GM12878 (cell line): ENCODE results near the gene HDHD3. TPM values are rescaled to one million over a fixed set of nuclear protein-coding genes. Genes with fewer than 3 reads are reported as not detected.
A peak's percentile ranks its signal among the peaks of the same experiment; 100 is the strongest.
"Not testable (repeated sequence)": the region's sequence is repeated elsewhere in the genome, so short reads cannot be mapped to it uniquely, and the experiment has no call there.

Source experiments
- ATAC-seq: fragments of 200-7000 bp; cut with Tn5 transposase; 3 replicates; pipeline ENCODE4 v1.9.1; 2020; ENCODE audit warnings: mild to moderate bottlenecking, moderate library complexity
- BruUV-seq: library from RNA; stranded (reverse); fragments of 400-500 nt; replicated peaks from 2 replicates; lab custom pipeline; 2021; lab: Mats Ljungman, UMichigan
- CTCF ChIA-PET: fragments of 300-600 bp; sonication (Branson Sonifier 250); formaldehyde crosslinking; extraction: SDS; loops from one replicate; lab custom pipeline; 2021; ENCODE audit warnings: inconsistent platforms; lab: Yijun Ruan, JAX
- POLR2A ChIA-PET: fragments of 350-600 bp; formaldehyde crosslinking; extraction: SDS; loops from one replicate; lab custom pipeline; 2021; ENCODE audit warnings: inconsistent platforms; lab: Charles Lee
- RAD21 ChIA-PET: fragments of 300-600 bp; sonication (Branson Sonifier 250); formaldehyde crosslinking; loops from one replicate; lab custom pipeline; 2023; ENCODE audit warnings: antibody characterized with exemption; ENCODE audit not compliant: unreplicated experiment; lab: Charles Lee
- SMC1A ChIA-PET: fragments of 300-600 bp; sonication (Branson Sonifier 250); formaldehyde crosslinking; loops from one replicate; lab custom pipeline; 2023; ENCODE audit not compliant: unreplicated experiment, uncharacterized antibody; lab: Charles Lee
- DNase-seq: peaks from one replicate; pipeline ENCODE4 v3.0.0-alpha.2; 2011; ENCODE audit warnings: low read depth, low spot score
- FAIRE-seq: peaks from 3 replicates; lab custom pipeline; 2011; peaks lifted over from hg19 to GRCh38; lab: Jason Lieb, UNC
- H2AFZ ChIP-seq: 2 replicates; pipeline ENCODE4 v1.6.0; 2011; ENCODE audit warnings: low read depth, low read length, control low read depth; ENCODE audit not compliant: control insufficient read depth
- H3K27ac ChIP-seq: 2 replicates; pipeline ENCODE4 v1.5.1; 2011; ENCODE audit warnings: control low read depth; ENCODE audit not compliant: control insufficient read depth, insufficient read depth
- H3K27me3 ChIP-seq, 2 experiments: replicated peaks in 1 of 2; 2 replicates each; pipeline versions ENCODE4 v1.6.0 to v1.6.1; 2011; ENCODE audit warnings: low read length in 1 of 2; ENCODE audit not compliant: control insufficient read depth in 2 of 2, insufficient read depth in 2 of 2
- H3K36me3 ChIP-seq, 2 experiments: 2 replicates each; pipeline ENCODE4 v1.5.1; 2011; ENCODE audit warnings: low read length in 1 of 2; ENCODE audit not compliant: control insufficient read depth in 2 of 2, insufficient read depth in 2 of 2
- H3K4me1 ChIP-seq: 2 replicates; pipeline ENCODE4 v1.6.1; 2011; ENCODE audit warnings: mild to moderate bottlenecking, low read length, moderate library complexity, mixed read lengths; ENCODE audit not compliant: control insufficient read depth, insufficient read depth
- H3K4me2 ChIP-seq: 2 replicates; pipeline ENCODE4 v1.6.0; 2011; ENCODE audit warnings: control low read depth; ENCODE audit not compliant: control insufficient read depth, insufficient read depth
- H3K4me3 ChIP-seq: fragments of 200-600 bp; sonication (generic); 2 replicates; pipeline ENCODE4 v1.5.1; 2016
- H3K79me2 ChIP-seq: 2 replicates; pipeline ENCODE4 v1.6.0; 2011; ENCODE audit warnings: low read length; ENCODE audit not compliant: control insufficient read depth, insufficient read depth
- H3K9ac ChIP-seq: 2 replicates; pipeline ENCODE4 v1.8.0; 2011; ENCODE audit warnings: low read length, control low read depth, mixed read lengths; ENCODE audit not compliant: control insufficient read depth, insufficient read depth
- H3K9me3 ChIP-seq: replicated peaks from 3 replicates; pipeline ENCODE4 v1.5.1; 2011; ENCODE audit warnings: mild to moderate bottlenecking, low read length; ENCODE audit not compliant: control insufficient read depth, insufficient read depth
- H4K20me1 ChIP-seq: 2 replicates; pipeline ENCODE4 v1.6.0; 2011; ENCODE audit not compliant: control insufficient read depth, insufficient read depth
- CEBPB ChIP-seq, 2 experiments: fragments of 150-350 bp in 1 of 2; IDR thresholded peaks; 2 replicates each; pipeline ENCODE4 v1.6.1; 2012 to 2014; ENCODE audit warnings: low read depth in 2 of 2, low read length in 2 of 2, borderline replicate concordance in 1 of 2, inconsistent platforms in 1 of 2
- ETV6 ChIP-seq, 2 experiments: fragments of 450-650 bp in 1 of 2; IDR thresholded peaks in 1 of 2; conservative IDR thresholded peaks in 1 of 2; 2 replicates each; pipeline ENCODE4 v1.6.1; 2014; ENCODE audit warnings: antibody characterized with exemption in 1 of 2, borderline replicate concordance in 1 of 2, low read depth in 1 of 2, mild to moderate bottlenecking in 1 of 2, moderate library complexity in 1 of 2
- KAT2A ChIP-seq: conservative IDR thresholded peaks from 2 replicates; pipeline ENCODE4 v1.6.1; 2011; ENCODE audit warnings: low read depth, low read length; ENCODE audit not compliant: control insufficient read depth
- MEF2A ChIP-seq: IDR thresholded peaks from 2 replicates; pipeline ENCODE4 v1.6.1; 2011; ENCODE audit warnings: low read depth, mild to moderate bottlenecking, low read length, moderate library complexity; ENCODE audit not compliant: insufficient read depth
- MTA2 ChIP-seq: fragments of 450-650 bp; IDR thresholded peaks from 2 replicates; pipeline ENCODE4 v1.6.1; 2016; ENCODE audit warnings: low read depth, mild to moderate bottlenecking, moderate library complexity
- MTA3 ChIP-seq: IDR thresholded peaks from 2 replicates; pipeline ENCODE4 v1.6.1; 2012; ENCODE audit warnings: low read length, inconsistent platforms, borderline replicate concordance
- TCF12 ChIP-seq: IDR thresholded peaks from 2 replicates; pipeline ENCODE4 v1.6.1; 2011; ENCODE audit warnings: low read depth, mild to moderate bottlenecking, low read length
- ZNF592 ChIP-seq: fragments of 450-650 bp; IDR thresholded peaks from 2 replicates; pipeline ENCODE4 v1.6.1; 2017; ENCODE audit warnings: mild to moderate bottlenecking, moderate library complexity
- ZSCAN29 ChIP-seq: fragments of 450-650 bp; IDR thresholded peaks from 2 replicates; pipeline ENCODE4 v1.6.1; 2017; ENCODE audit warnings: mild to moderate bottlenecking, moderate library complexity
- WGBS: methylation state at CpG from one replicate; pipeline ENCODE4 v1.1.6; 2016; ENCODE audit warnings: low lambda C conversion rate; ENCODE audit not compliant: insufficient replicate concordance, insufficient coverage; ENCODE audit errors: missing lambda C conversion rate; 5-methylcytosine and 5-hydroxymethylcytosine counted together
- in situ Hi-C: fragments of 300-500 bp; cut with MboI; formaldehyde crosslinking; loops from 9 replicates; pipeline ENCODE4 v1.14.3; 2018; ENCODE audit warnings: mixed read lengths
- intact Hi-C: fragments of 100-400 bp; cut with micrococcal nuclease; formaldehyde crosslinking; loops from one replicate; pipeline ENCODE4 v1.14.2; 2022; ENCODE audit not compliant: unreplicated experiment
- polyA plus RNA-seq, 11 experiments: library from polyadenylated mRNA; depleted of rRNA in 4 of 11; unstranded in 6 of 11; stranded (reverse) in 5 of 11; fragments of >200 nt; fragmentation: Nextera tagmentation in 4 of 11; fragmentation: Illumina TruSeq in 1 of 11; extraction: Ambion mirVana in 4 of 11; extraction: Trizol in 1 of 11; gene quantifications; 1 replicate in 1 of 11; 2 replicates in 10 of 11; pipeline versions ENCODE4 v1.2.1 to v1.2.3, GENCODE V29; 2011 to 2016; ENCODE audit warnings: inconsistent platforms in 2 of 11, missing spikeins in 2 of 11, low read depth in 1 of 11
- total RNA-seq, 4 experiments: library from RNA; depleted of rRNA in 3 of 4; stranded (reverse); fragments of >200 nt in 3 of 4; fragmentation: Illumina TruSeq in 1 of 4; extraction: Trizol in 1 of 4; gene quantifications; 2 replicates each; pipeline versions ENCODE4 v1.2.1 to v1.2.3, GENCODE V29; 2013 to 2021

HDHD3 gene
- total and polyA plus RNA-seq, 10 of the 15 experiments (the other 5 are each of a cell fraction or from before 2014, with no cell fraction given), result 1.3 to 29.4 (median 17.9) TPM

- FAIRE-seq, CTCF ChIA-PET, DNase-seq, H3K9me3 ChIP-seq, H3K79me2 ChIP-seq, H3K9ac ChIP-seq, H3K4me1 ChIP-seq, H3K27me3 ChIP-seq, H3K27ac ChIP-seq, in situ Hi-C loops, H3K4me3 ChIP-seq, H2AFZ ChIP-seq, POLR2A ChIA-PET, H3K4me2 ChIP-seq, H3K36me3 ChIP-seq, H4K20me1 ChIP-seq, BruUV-seq, ATAC-seq: not testable (repeated sequence)
- 71% methylated on average over 6 of the region's 7 CpGs for WGBS
- RAD21 ChIA-PET, result interaction anchor here (1.5 kb wide), 1 partner anchor 28 kb away, joined by 4 read pairs; no protein-coding TSS in a partner anchor
- intact Hi-C loops, result loop anchor here (5.0 kb wide), 1 partner anchor 159 kb away; the partner anchor contains the start of genes FKBP15 and SLC31A1
- SMC1A ChIA-PET, result interaction anchor here (1.5 kb wide), 1 partner anchor 161 kb away, joined by 3 read pairs; no protein-coding TSS in a partner anchor
These were observed 4.7 kb upstream of the HDHD3 start for GRCh38 chr9:113381441-113381840.

GRCh38 chr9:113380869-113381378 is 4.1 kb upstream of the HDHD3 start:
- in situ Hi-C loops, result no loop called here
- POLR2A ChIA-PET, result no interaction called here
- FAIRE-seq, result peak; percentile 87
- TF ChIP-seq ZNF592 (no peak), ETV6 (conservative IDR thresholded peaks at IDR 0.05 in 1 of 2, IDR thresholded peaks at IDR 0.05 in 1 of 2; ENCODE audit: borderline replicate concordance in 1 of 2, low read depth in 1 of 2) (peak in 1 of 2 experiments; percentile 76; a peak in 2 of 4 replicates), ZSCAN29 (no peak), MTA2 (peak; percentile 95), TCF12 (0 out of 2 replicates have a peak, but pooled peaks have one; percentile 30), CEBPB (IDR thresholded peaks at IDR 0.05; ENCODE audit: borderline replicate concordance in 1 of 2, low read depth in 2 of 2, low read length in 2 of 2) (no peak), MEF2A (no peak), MTA3 (no peak; the same call in 1 of the 2 replicates), KAT2A (no peak)

More at GRCh38 chr9:113380869-113381378, 4.1 kb upstream of the HDHD3 start:
- peaks cover 7% of the 10 kb centered on the region for H3K4me1 ChIP-seq
- no peaks in the 10 kb centered on the region for H3K27me3 ChIP-seq
- H3K4me3 ChIP-seq, result no peak overlapping the region
- no peaks in the 10 kb centered on the region; the same call in 1 of the 2 replicates for H3K79me2 ChIP-seq
- no peaks in the 10 kb centered on the region for H3K36me3 ChIP-seq
- CTCF ChIA-PET, result interaction anchor here (1.2 kb wide), 1 partner anchor 23 kb away, joined by 4 read pairs; no protein-coding TSS in a partner anchor
- intact Hi-C loops, result loop anchor here (5.0 kb wide), 1 partner anchor 159 kb away; the partner anchor contains the start of genes FKBP15 and SLC31A1
- H2AFZ ChIP-seq, result peak overlapping the region; percentile 81
- peak; percentile 72 for ATAC-seq
- SMC1A ChIA-PET, result interaction anchor here (1.2 kb wide), 1 partner anchor 106 kb away, joined by 3 read pairs; the partner anchor contains the start of genes CDC26 and PRPF4
- RAD21 ChIA-PET, result no interaction called here
- no peaks in the 10 kb centered on the region for H3K9me3 ChIP-seq
- peak; percentile 77 for DNase-seq
- BruUV-seq, result no TSS peak
- peak overlapping the region; percentile 66 for H3K4me2 ChIP-seq
- no peak overlapping the region for H3K27ac ChIP-seq
- no peak overlapping the region for H3K9ac ChIP-seq
- H4K20me1 ChIP-seq, result no peaks in the 10 kb centered on the region
- 11% methylated on average over 1 of the region's 1 CpG for WGBS
